K562 (cell line): ENCODE data around the gene GDNF. TPM values are rescaled to one million over a fixed set of nuclear protein-coding genes. Genes with fewer than 3 reads are reported as not detected.

Experiments
- CBX3 ChIP-seq, 2 experiments: IDR thresholded peaks; 1 replicate in 1 of 2; 2 replicates in 1 of 2; pipeline ENCODE4 v1.6.1; 2012; ENCODE audit warnings: inconsistent platforms in 2 of 2, low read length in 2 of 2, borderline replicate concordance in 1 of 2, control low read depth in 1 of 2
- CHD7 ChIP-seq: fragments of 200-600 bp; sonication (generic); IDR thresholded peaks from one replicate; pipeline ENCODE4 v1.6.1; 2012; ENCODE audit warnings: mild to moderate bottlenecking, low read depth, low read length, inconsistent platforms
- DPF2 ChIP-seq: fragments of 450-650 bp; IDR thresholded peaks from 2 replicates; pipeline ENCODE4 v1.6.1; 2016
- ELK1 ChIP-seq: sonication (generic); formaldehyde crosslinking; IDR thresholded peaks from 2 replicates; pipeline ENCODE4 v1.8.1; 2022; ENCODE audit warnings: missing genetic modification reagents
- GTF3C2 ChIP-seq: IDR thresholded peaks from 3 replicates; pipeline ENCODE4 v1.6.1; 2011; ENCODE audit warnings: borderline replicate concordance, mild to moderate bottlenecking, moderate library complexity; ENCODE audit not compliant: insufficient read length; ENCODE audit errors: extremely low read depth
- ZNF398 ChIP-seq: fragments of 250-450 bp; sonication (Bioruptor Pico); IDR thresholded peaks from 2 replicates; pipeline ENCODE4 v1.8.0; 2021; ENCODE audit warnings: moderate library complexity, mild to moderate bottlenecking, inconsistent platforms
- polyA plus RNA-seq, 8 experiments: library from polyadenylated mRNA; depleted of rRNA in 4 of 8; stranded (reverse) in 5 of 8; unstranded in 3 of 8; fragments of >200 nt; fragmentation: Nextera tagmentation in 2 of 8; fragmentation: Illumina TruSeq in 1 of 8; extraction: Ambion mirVana in 2 of 8; extraction: Trizol in 1 of 8; gene quantifications; 2 replicates each; pipeline versions ENCODE4 v1.2.1 to v1.2.3, GENCODE V29; 2011 to 2014; ENCODE audit warnings: inconsistent platforms in 1 of 8, missing spikeins in 1 of 8
- total RNA-seq, 7 experiments: library from RNA; depleted of rRNA in 6 of 7; stranded (reverse); fragments of >200 nt in 6 of 7; fragmentation: Illumina TruSeq in 2 of 7; extraction: Trizol in 2 of 7; gene quantifications; 2 replicates each; pipeline versions ENCODE4 v1.2.1 to v1.2.3, GENCODE V29; 2011 to 2021; ENCODE audit warnings: low replicate concordance in 1 of 7

GDNF gene
- total and polyA plus RNA-seq, 9 of the 15 experiments (the other 6 are each of a cell fraction or from before 2014, with no cell fraction given): not detected

GRCh38 chr5:37837414-37838032 lies 2.3 kb downstream of the GDNF start (continued):
- no peak for TF ChIP-seq ZNF398
- TF ChIP-seq CHD7: no peak
- 0 out of 3 replicates have a peak, but pooled peaks of 1 of the 2 experiments have one; percentile 30 for TF ChIP-seq CBX3 (IDR thresholded peaks at IDR 0.05; ENCODE audit: borderline replicate concordance in 1 of 2, low read length in 2 of 2)
- no peak for TF ChIP-seq DPF2
- no peak for TF ChIP-seq ELK1
- TF ChIP-seq GTF3C2: no peak
